C4-2B (cell line): ENCODE data around the gene RAD18.

Experiments
- CTCF ChIP-seq: fragments of 450-650 bp; conservative IDR thresholded peaks from 2 replicates; pipeline ENCODE4 v1.5.1; 2017; ENCODE audit warnings: mild to moderate bottlenecking
- ZFX ChIP-seq: fragments of 450-650 bp; IDR thresholded peaks from 2 replicates; pipeline ENCODE4 v1.6.1; 2017

- TF ChIP-seq CTCF: no peak
- TF ChIP-seq ZFX: no peak
Measured at GRCh38 chr3:8838765-8839423, 124.4 kb downstream of the RAD18 start.
